ENCODE measurements around the gene CNTNAP3.
"Not testable (repeated sequence)": the region's sequence is repeated elsewhere in the genome, so short reads cannot be mapped to it uniquely, and the experiment has no call there.

DNA sequence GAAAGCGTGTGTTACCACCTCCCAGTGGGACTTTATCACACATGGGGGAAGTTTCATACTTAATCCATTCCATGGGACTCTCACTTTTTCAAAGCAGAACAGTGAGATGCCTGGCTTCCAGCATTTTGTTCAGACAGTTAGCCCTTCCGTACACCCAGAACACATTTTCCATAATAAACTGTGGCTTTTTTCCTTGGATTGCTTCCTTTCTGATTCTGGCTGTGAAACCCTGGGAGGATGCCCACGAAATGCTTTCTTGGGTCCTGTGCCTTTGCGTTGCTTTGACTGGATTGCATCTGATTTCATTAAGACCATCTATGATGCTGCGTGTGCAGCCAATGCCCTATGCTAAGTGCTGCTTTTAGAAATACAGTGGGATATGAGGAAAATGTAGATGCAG is 259.1 kb downstream of the CNTNAP3 start:
- not testable (repeated sequence) for TF ChIP-seq CTCF (IDR thresholded peaks at IDR 0.05; ENCODE audit: control extremely low read depth in 1 of 3, insufficient read depth in 1 of 3, low read depth in 1 of 3, low read length in 3 of 3); EGR1 (IDR thresholded peaks at IDR 0.05; ENCODE audit: borderline replicate concordance, low read depth, low read length); MAX (IDR thresholded peaks at IDR 0.05); TAF1 (IDR thresholded peaks at IDR 0.05; ENCODE audit: low read depth, low read length); POLR2A (IDR thresholded peaks at IDR 0.05; ENCODE audit: control extremely low read depth in 1 of 2, low read depth in 2 of 2, low read length in 2 of 2); CBX8 (IDR thresholded peaks at IDR 0.05; ENCODE audit: borderline replicate concordance, low read depth, low read length)
- TF ChIP-seq, protein P1, sequence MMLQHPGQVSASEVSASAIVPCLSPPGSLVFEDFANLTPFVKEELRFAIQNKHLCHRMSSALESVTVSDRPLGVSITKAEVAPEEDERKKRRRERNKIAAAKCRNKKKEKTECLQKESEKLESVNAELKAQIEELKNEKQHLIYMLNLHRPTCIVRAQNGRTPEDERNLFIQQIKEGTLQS (IDR thresholded peaks at IDR 0.05; ENCODE audit: insufficient read depth, low read depth, low read length), result not testable (repeated sequence)

All from H1 (cell line).